ENCODE data around the gene VAMP3. TPM values are rescaled to one million over a fixed set of nuclear protein-coding genes. Genes with fewer than 3 reads are reported as not detected.
A peak's percentile ranks its signal among the peaks of the same experiment; 100 is the strongest.

The VAMP3 gene
- total and polyA plus RNA-seq, 4 donors: 17.4 to 38.4 (median 25.9) TPM

GRCh38 chr1:7751174-7751573, 19.9 kb upstream of the VAMP3 start:
- Histone ChIP-seq H3K9ac (ENCODE audit: low read depth in 1 of 2, low read length in 2 of 2) (no peak overlapping the region), H3K36me3 (ENCODE audit: control insufficient read depth in 4 of 4, insufficient read depth in 3 of 4, low read depth in 1 of 4, low read length in 3 of 4) (no peaks in the 10 kb centered on the region), H3K27me3 (ENCODE audit: control insufficient read depth in 4 of 4, insufficient read depth in 4 of 4, low read length in 3 of 4) (no peaks in the 10 kb centered on the region), H3K4me3 (ENCODE audit: low read depth in 1 of 3, low read length in 3 of 3) (no peak overlapping the region), H3K27ac (ENCODE audit: low read depth in 1 of 2, low read length in 2 of 2) (no peak overlapping the region), H3K9me3 (ENCODE audit: control insufficient read depth in 4 of 4, low read length in 3 of 4) (no peaks in the 10 kb centered on the region), H3K4me1 (ENCODE audit: control insufficient read depth in 4 of 4, insufficient read depth in 4 of 4, low read length in 3 of 4) (peaks cover 0 to 8% (median 7%) of the 10 kb centered on the region in 4 donors)
- no peak for TF ChIP-seq CTCF (IDR thresholded peaks at IDR 0.05; ENCODE audit: low read depth, low read length, missing input control)
- no peak for TF ChIP-seq REST (IDR thresholded peaks at IDR 0.05)
- DNase-seq (ENCODE audit: low spot score): no peak
- 89% methylated on average over 11 of the region's 11 CpGs for WGBS

- Histone ChIP-seq H3K4me3 (ENCODE audit: low read depth in 1 of 3, low read length in 3 of 3) (peak overlapping the region; percentile 40 to 59 (median 44)), H3K9me3 (ENCODE audit: control insufficient read depth in 4 of 4, low read length in 3 of 4) (no peaks in the 10 kb centered on the region), H3K36me3 (ENCODE audit: control insufficient read depth in 4 of 4, insufficient read depth in 3 of 4, low read depth in 1 of 4, low read length in 3 of 4) (no peaks in the 10 kb centered on the region), H3K4me1 (ENCODE audit: control insufficient read depth in 4 of 4, insufficient read depth in 4 of 4, low read length in 3 of 4) (peaks cover 0 to 8% (median 7%) of the 10 kb centered on the region in 4 donors), H3K9ac (ENCODE audit: low read depth in 1 of 2, low read length in 2 of 2) (peak overlapping the region in 1 of 2 donors; percentile 59), H3K27me3 (ENCODE audit: control insufficient read depth in 4 of 4, insufficient read depth in 4 of 4, low read length in 3 of 4) (no peaks in the 10 kb centered on the region), H3K27ac (ENCODE audit: low read depth in 1 of 2, low read length in 2 of 2) (no peak overlapping the region)
- 19% methylated on average over 18 of the region's 18 CpGs for WGBS
- no peak for TF ChIP-seq GABPA (IDR thresholded peaks at IDR 0.05 in 1 of 2, conservative IDR thresholded peaks at IDR 0.05 in 1 of 2)
- peak; percentile 6 for TF ChIP-seq FOXA2 (IDR thresholded peaks at IDR 0.05)
- TF ChIP-seq ATF3 (IDR thresholded peaks at IDR 0.05): peak; percentile 15
- peak; percentile 80 for TF ChIP-seq CTCF (IDR thresholded peaks at IDR 0.05; ENCODE audit: low read depth, low read length, missing input control)
- peak; percentile 96 for TF ChIP-seq RAD21 (IDR thresholded peaks at IDR 0.05)
- peak; percentile 50 for DNase-seq (ENCODE audit: low spot score)
These were observed 18.3 kb upstream of the VAMP3 start for GRCh38 chr1:7752512-7753417.

Data from liver (tissue), 9 donors.